CD4-positive, alpha-beta T cell treated with Interleukin-6 at 100 ng/mL for 8 hours (primary cell): Measurements from ENCODE around the gene PIAS4.
"Not testable (repeated sequence)": the region's sequence is repeated elsewhere in the genome, so short reads cannot be mapped to it uniquely, and the experiment has no call there.

Experiments
- DNase-seq: peaks from one replicate; pipeline ENCODE4 v3.0.0-alpha.2; 2020; ENCODE audit warnings: mixed read lengths, low spot score

Gene PIAS4

GRCh38 chr19:4007021-4007835 is at the start of gene PIAS4:
Gene PIAS4 (plus strand): TSS chr19:4007736. CDS start chr19:4007761, 25 bp downstream.
- DNase-seq, result peak; percentile 97

GRCh38 chr19:3958836-3959765 is 48.4 kb upstream of the PIAS4 start:
- no peak for DNase-seq

- DNase-seq, result no peak
These were observed 47.8 kb upstream of the PIAS4 start for GRCh38 chr19:3959766-3960131.

- DNase-seq, result no peak
These were observed 46.5 kb upstream of the PIAS4 start for GRCh38 chr19:3961007-3961406.

GRCh38 chr19:3963458-3964255 is 43.9 kb upstream of the PIAS4 start:
- no peak for DNase-seq

GRCh38 chr19:3964256-3965194 is 43.0 kb upstream of the PIAS4 start:
- no peak for DNase-seq

- no peak for DNase-seq
These were observed 41.2 kb upstream of the PIAS4 start for GRCh38 chr19:3966051-3967017.

GRCh38 chr19:3967983-3968382 is 39.6 kb upstream of the PIAS4 start:
- not testable (repeated sequence) for DNase-seq

- DNase-seq, result no peak
These were observed 38.7 kb upstream of the PIAS4 start for GRCh38 chr19:3968556-3969434.

GRCh38 chr19:3969435-3970312 is 37.9 kb upstream of the PIAS4 start:
- no peak for DNase-seq

GRCh38 chr19:3970313-3970807 is 37.2 kb upstream of the PIAS4 start:
- no peak for DNase-seq

GRCh38 chr19:3970808-3971598 is 36.5 kb upstream of the PIAS4 start, which contains the start of gene DAPK3:
Gene DAPK3 (minus strand): TSS chr19:3971099. CDS start chr19:3969735, 1,364 bp downstream.
- peak; percentile 92 for DNase-seq

GRCh38 chr19:3975144-3975543 is 32.4 kb upstream of the PIAS4 start:
- DNase-seq, result no peak

GRCh38 chr19:3975637-3976087 is 31.9 kb upstream of the PIAS4 start:
- no peak for DNase-seq

GRCh38 chr19:3976495-3977241 is 30.9 kb upstream of the PIAS4 start:
- DNase-seq, result no peak
